CD4-positive, alpha-beta T cell treated with Interleukin-6 at 100 ng/mL for 8 hours (primary cell): ENCODE data around the gene MSMB.
A peak's percentile ranks its signal among the peaks of the same experiment; 100 is the strongest.

ENCODE experiments used
- DNase-seq: peaks from one replicate; pipeline ENCODE4 v3.0.0-alpha.2; 2020; ENCODE audit warnings: mixed read lengths, low spot score

Gene MSMB

DNA sequence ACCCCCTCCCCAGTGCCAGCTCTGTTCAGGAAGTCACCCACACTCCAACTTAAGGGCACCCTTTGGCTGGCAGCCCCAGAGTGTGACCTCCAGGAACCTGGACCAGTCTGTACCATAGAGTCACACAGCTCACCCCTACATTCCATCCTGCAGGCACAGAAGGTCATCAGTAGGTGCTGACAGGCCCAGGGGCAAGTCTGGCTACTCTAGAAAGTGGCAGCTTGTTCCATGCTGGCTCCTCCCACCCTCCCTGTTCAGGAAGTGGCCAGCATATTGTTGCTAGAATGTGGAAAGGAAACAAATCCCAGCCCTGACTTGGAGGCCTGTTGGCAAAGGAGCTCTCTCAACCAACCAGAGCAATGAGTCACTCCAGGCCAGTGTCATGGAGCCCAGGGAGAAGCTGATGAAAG is 12.5 kb downstream of the MSMB start:
- no peak for DNase-seq

GRCh38 chr10:46031648-46032532 is 14.2 kb downstream of the MSMB start:
- DNase-seq: no peak

GRCh38 chr10:46030091-46030937 is 15.8 kb downstream of the MSMB start, which contains the start of gene NCOA4:
Gene NCOA4 (minus strand): TSS chr10:46030623. CDS start chr10:46016680, 13,943 bp downstream.
- peak; percentile 97 for DNase-seq

- no peak for DNase-seq
Measured at GRCh38 chr10:46029461-46030030, 16.5 kb downstream of the MSMB start.

DNA sequence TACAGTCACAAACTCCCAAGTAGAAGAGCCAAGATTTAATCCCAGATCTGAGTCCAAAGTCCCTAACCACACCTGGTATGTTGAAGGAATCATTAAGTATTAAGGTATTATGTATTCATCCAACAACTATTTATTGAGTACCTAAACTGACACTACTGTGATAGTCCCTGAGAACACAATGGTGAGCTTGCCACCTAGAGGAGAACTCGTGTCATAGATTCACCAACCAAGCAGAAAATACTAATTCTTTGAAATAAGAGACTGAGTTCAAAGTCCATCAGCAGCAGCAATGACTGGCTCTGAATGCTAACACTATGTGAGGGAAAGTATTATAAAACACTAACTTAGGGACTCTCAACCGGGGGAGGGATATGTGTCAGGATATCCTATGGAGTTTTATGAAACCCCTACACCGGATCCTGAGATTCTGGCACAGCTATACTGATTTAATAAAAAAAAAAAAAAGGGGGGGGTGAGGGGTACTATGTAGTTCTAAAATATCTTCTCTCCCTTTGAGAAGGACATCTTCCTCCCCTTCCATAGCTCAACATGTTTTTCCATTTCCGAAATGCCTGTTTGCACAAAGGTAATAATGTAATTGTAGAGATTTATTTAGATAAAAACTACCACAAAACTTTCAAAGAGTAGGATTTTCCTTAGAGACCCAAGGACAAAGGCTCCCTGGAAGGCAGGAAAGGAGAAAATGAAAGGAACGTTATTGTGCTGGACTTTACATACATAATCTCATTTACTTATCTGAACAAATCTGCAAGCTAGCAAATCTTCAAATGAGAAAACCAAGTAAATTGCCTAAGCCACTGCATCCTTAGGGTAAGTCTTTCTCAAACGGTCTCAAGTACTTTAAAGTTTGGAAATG is 17.2 kb downstream of the MSMB start:
- DNase-seq: peak; percentile 46

DNA sequence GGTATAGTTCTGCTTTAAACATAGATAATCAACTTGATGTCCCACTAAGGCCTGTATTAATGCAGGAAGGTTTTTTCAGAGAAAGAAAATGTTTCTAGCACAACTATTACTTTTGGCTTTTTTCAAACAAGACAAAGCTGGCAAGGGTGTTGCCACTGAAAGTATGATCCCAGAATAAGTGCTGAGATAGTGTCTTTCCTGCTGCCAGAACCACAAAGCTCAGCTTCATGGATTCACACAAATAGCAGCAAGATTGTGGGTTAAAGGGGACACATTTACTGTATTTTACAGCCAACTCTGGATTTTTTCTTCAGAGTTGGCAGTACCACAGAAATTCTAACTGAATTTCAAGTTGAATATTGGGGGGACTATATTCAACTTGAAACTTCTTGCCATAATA is 20.0 kb downstream of the MSMB start:
- DNase-seq: no peak

DNA sequence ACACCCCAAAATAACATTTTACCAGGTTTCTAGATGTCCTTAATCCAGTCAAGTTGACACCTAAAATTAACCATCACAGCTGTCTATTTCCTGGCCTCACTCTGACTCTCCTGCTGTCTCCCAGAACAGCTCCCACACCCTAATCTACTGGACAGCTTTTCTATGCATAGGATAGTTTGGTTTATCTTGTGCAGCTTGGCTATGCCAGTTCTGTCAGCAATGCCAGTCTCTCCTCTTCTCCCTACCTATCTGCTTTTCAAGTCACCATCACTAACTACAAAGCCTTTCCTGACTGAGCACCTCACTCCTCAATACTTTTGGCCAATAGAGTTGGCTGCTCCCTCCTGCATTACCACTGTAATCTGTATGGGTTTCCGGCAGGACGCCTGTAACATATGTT is 20.7 kb downstream of the MSMB start:
- DNase-seq: no peak

GRCh38 chr10:46024948-46025347 is 21.1 kb downstream of the MSMB start:
- no peak for DNase-seq

DNA sequence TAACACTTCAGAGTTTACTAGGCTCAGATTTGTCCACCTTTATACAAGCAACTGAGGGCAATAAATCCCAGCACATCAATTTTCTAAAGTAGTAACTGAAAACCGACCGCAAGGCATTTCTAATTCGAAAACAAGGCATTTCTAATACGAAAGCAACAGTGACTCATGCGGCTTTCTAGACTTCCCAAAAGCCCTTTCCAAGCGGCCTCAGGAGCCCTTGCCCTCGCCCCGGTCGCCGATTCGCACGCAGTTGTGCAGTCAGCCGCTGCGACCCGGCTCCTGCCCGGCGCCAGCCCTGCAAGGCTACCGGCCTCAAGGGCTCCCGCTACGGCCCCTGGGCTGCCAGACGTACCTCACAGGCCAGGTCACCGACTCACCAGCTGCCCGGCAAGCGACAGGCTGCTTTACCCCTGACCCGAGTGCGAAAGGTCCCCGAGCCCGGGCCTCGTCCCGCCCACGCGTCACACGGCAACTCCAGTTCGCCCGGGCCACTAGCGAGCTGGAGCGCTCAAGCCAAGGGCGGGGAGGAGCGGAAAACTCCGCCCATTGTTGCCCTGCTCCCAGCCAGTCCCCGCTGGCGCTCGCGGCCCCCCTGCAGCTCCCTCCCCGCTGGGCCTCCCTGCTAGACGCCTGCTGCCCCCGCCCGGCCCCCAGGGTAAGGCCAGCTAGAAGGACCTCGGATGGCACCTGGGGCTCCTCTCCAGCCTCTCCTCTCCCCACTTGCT is 22.9 kb downstream of the MSMB start:
- peak; percentile 74 for DNase-seq

- no peak for DNase-seq
Measured at GRCh38 chr10:46020344-46020657, 25.8 kb downstream of the MSMB start.

GRCh38 chr10:46019569-46020343 is 26.3 kb downstream of the MSMB start:
- DNase-seq: peak; percentile 4

DNA sequence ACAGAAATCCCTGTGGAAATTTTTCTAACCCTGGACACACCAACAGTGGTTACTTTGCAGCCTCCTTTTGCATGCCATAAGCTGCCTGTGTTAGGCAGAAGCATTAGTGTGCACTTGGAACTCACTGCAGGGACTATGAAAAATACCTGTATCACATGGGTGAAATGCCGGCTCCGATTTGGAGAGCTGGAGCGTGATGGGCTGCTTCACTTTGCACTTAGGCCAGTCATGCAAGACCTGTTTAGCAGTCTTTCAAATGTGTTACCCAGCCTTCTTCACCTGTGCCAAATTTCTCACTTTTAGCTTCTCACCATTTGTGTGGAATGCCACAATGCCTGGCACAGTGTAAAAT is 26.9 kb downstream of the MSMB start:
- DNase-seq: no peak

- DNase-seq: no peak
Measured at GRCh38 chr10:46018453-46019176, 27.5 kb downstream of the MSMB start.

- DNase-seq: no peak
Measured at GRCh38 chr10:46017733-46018132, 28.3 kb downstream of the MSMB start.

- DNase-seq: no peak
Measured at GRCh38 chr10:46016811-46017210, 29.3 kb downstream of the MSMB start.

DNA sequence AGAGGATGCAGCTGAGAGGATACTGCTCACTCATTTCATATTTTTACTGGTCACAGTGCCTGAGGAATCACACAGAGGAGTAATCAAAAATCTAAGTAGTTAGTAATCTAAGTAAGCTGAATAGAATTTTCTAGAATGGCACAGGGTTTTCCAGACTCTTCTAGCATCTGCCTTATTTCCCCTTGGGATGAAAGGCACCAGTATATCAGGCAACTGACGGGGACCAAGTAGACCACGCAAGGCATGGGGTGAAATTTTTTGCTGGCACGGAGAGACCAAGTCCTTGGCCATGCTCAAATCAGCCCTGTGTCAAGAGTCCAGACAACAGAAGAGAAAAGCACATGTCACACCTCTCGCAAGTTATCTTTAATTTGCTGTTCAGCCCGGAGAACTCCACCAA is 29.9 kb downstream of the MSMB start:
- no peak for DNase-seq

DNA sequence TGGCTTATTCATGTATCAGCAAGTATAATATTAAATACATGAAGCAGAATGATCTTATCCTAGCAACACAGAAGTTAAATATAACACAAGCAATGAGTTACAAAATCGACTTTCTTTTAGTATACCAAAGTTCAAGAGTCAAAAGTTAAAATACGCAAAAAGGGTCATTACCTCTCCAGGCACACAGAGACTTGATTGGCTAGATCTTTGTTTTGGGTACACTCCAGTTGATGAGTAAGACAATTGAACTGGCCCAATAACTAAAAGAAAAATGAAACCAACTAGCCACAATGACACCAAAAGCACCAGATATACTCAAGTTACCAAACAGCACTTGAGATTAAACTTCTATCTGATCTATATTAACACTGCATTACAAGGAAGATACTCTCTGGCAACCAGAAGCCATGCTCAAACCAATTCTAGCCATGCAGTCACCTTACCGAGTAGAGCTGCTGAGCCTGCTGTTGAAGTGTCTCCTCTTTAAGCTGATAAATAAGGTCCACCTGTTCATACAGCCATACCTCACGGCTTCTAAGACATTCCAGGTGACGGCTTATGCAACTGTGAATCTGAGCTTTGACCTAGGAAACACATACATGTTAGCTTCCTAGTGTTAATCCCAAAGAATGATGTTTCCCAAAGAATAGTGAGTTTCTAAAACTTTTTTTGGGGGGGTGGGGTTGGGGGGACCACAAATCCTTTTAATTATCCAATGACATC is 31.2 kb downstream of the MSMB start:
- DNase-seq: no peak

GRCh38 chr10:46014206-46014605 is 31.9 kb downstream of the MSMB start:
- DNase-seq: no peak

DNA sequence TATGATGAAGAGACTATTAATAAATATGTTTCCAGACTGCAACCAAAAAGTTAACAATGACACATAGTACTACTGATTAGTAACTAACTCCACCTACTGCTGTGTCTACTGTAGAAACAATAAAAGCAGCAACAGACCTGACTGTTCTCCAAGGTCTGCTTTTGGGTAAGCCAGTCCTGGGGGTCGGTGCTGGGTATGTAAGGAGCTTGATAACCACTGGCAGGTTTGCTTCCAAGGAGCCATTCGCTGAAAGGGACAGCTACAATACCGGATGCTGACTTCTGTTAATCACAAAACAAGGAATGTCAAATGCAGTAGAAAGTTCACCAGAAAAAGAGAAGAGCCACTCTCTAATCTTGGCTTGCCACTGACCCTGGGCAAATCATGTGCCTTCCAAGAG is 33.3 kb downstream of the MSMB start:
- no peak for DNase-seq
